Neuron (in vitro differentiated cells): ENCODE measurements around the gene PPHLN1.

Source experiments
- H2AFZ ChIP-seq: one replicate; pipeline ENCODE4 v1.6.1; 2013; ENCODE audit warnings: low read depth, mild to moderate bottlenecking, inconsistent platforms, low read length, moderate library complexity
- H3K27me3 ChIP-seq: one replicate; pipeline ENCODE4 v1.6.1; 2013; ENCODE audit warnings: low read length; ENCODE audit not compliant: insufficient read depth
- H3K36me3 ChIP-seq: one replicate; pipeline ENCODE4 v1.6.1; 2013; ENCODE audit warnings: low read length; ENCODE audit not compliant: insufficient read depth
- H3K4me1 ChIP-seq: one replicate; pipeline ENCODE4 v1.6.1; 2013; ENCODE audit warnings: low read length; ENCODE audit not compliant: insufficient read depth
- H3K4me3 ChIP-seq: 2 replicates; pipeline ENCODE4 v1.5.1; 2013; ENCODE audit warnings: mild to moderate bottlenecking, low read length, moderate library complexity
- H3K9me3 ChIP-seq: one replicate; pipeline ENCODE4 v1.6.1; 2013; ENCODE audit warnings: low read length

PPHLN1 gene

GRCh38 chr12:42444192-42444943 lies 118.4 kb downstream of the PPHLN1 start:
- no peaks in the 10 kb centered on the region for H3K27me3 ChIP-seq
- peaks cover 9% of the 10 kb centered on the region for H3K9me3 ChIP-seq
- H2AFZ ChIP-seq, result no peak overlapping the region
- H3K36me3 ChIP-seq, result peaks cover 69% of the 10 kb centered on the region
- no peak overlapping the region for H3K4me3 ChIP-seq
- no peaks in the 10 kb centered on the region for H3K4me1 ChIP-seq

DNA sequence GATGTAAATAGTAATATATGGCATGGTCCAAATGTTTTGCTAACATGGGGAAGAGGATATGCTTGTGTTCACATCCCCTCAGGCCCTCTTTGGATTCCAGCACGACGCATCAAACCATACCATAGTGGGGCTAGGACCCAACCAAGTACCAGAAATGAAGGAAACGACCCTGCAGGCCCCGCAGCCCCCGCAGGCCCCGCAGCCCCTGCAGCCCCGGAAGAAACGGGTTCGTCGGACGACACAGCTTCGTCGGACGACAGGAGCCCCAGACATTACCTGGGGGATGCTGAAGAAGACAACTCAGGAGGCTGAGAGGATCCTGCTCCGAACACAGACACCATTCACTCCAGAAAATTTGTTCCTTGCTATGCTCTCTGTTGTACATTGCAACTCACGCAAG lies 119.9 kb downstream of the PPHLN1 start:
- Histone ChIP-seq H3K4me1 (no peaks in the 10 kb centered on the region), H3K36me3 (peaks cover 72% of the 10 kb centered on the region), H3K27me3 (no peaks in the 10 kb centered on the region), H2AFZ (no peak overlapping the region), H3K4me3 (no peak overlapping the region), H3K9me3 (peaks cover 9% of the 10 kb centered on the region)

DNA sequence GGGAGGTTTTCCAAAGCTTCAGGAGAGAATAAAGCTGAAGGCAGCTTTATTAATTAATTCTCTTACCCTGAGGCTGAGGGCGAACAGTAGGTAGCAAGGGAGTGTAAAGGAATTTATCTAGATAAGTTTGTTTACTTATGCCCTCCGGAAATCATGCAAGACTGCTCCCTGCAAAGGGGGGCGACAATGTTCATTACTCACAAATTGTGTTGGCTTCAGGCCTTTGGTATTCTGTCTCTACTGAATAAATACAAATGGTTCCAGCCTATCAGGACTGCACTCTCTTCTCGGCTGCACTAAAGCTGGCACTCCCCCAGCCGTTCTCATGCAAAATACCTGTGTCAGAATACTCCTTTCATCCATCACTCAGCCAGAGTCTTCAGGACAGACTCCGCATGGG lies 120.8 kb downstream of the PPHLN1 start:
- Histone ChIP-seq H3K4me1 (no peaks in the 10 kb centered on the region), H2AFZ (no peak overlapping the region), H3K36me3 (peaks cover 64% of the 10 kb centered on the region)

GRCh38 chr12:42447371-42447786 lies 121.4 kb downstream of the PPHLN1 start:
- H3K4me1 ChIP-seq, result no peaks in the 10 kb centered on the region
- H3K9me3 ChIP-seq, result peaks cover 5% of the 10 kb centered on the region
- H3K4me3 ChIP-seq, result no peak overlapping the region
- H2AFZ ChIP-seq, result no peak overlapping the region
- no peaks in the 10 kb centered on the region for H3K27me3 ChIP-seq
- peaks cover 57% of the 10 kb centered on the region for H3K36me3 ChIP-seq

More for the DNA sequence above, 120.8 kb downstream of the PPHLN1 start:
- Histone ChIP-seq H3K27me3 (no peaks in the 10 kb centered on the region), H3K9me3 (peaks cover 9% of the 10 kb centered on the region), H3K4me3 (no peak overlapping the region)

DNA sequence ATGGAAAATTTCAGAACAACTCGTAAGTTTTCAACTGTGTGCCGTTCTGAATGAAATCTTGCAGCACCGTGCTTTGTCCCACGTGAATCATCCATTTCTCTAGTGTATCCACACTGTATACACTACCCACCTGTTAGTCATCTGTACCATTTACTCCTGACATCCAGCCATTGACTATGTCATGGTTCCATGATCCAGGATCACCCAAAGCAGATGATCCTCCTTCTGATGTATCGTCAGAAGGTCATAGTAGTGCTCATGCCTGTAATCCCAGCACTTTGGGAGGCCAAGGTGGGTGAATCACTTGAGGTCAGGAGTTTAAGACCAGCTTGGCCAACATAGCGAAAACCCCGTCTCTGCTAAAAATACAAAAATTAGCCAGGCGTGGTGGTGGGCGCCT lies 122.9 kb downstream of the PPHLN1 start:
- Histone ChIP-seq H3K4me3 (no peak overlapping the region), H2AFZ (no peak overlapping the region), H3K9me3 (no peaks in the 10 kb centered on the region), H3K36me3 (peaks cover 44% of the 10 kb centered on the region), H3K27me3 (no peaks in the 10 kb centered on the region), H3K4me1 (no peaks in the 10 kb centered on the region)

DNA sequence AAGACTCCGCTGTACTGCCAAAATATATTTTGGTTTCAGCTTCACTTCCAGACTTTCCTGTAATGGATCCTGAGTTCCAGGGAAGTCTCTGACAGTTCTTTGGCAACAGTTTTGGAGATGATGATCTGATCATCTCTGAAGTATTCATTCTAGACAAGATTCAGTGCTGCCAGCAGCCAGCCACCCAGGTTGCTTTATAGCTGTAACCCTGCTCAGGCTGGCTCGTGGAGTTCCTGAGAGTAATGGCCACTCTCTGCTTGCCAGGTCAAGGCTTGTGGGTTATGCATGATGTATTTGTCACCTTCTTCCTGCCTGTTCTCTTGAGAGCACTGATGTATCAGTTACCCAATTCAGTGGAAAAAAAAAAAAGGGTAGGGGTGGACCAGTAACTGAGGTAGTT lies 124.3 kb downstream of the PPHLN1 start:
- Histone ChIP-seq H2AFZ (no peak overlapping the region), H3K4me1 (no peaks in the 10 kb centered on the region), H3K36me3 (peaks cover 34% of the 10 kb centered on the region), H3K9me3 (no peaks in the 10 kb centered on the region), H3K4me3 (no peak overlapping the region), H3K27me3 (no peaks in the 10 kb centered on the region)

DNA sequence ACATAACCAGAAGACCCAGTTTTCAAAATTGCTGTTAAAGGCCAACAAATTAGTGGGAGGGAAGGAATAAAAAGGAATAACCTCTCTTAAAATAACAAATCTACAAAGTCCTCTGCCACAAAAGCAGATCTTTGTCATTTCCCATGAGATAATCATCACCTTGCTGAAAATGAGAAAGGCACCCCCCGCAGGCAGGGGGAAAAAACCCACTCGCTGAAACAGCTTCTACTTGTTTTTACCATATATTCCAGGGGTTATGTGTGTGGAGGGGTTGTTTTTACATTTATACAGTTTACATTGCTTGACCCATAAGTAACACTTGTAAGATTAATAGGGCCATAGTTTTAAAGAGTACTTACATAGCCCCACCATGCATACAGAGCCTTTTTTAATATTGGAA lies 132.6 kb downstream of the PPHLN1 start:
- H3K4me3 ChIP-seq, result no peak overlapping the region
- H2AFZ ChIP-seq, result no peak overlapping the region
- no peaks in the 10 kb centered on the region for H3K9me3 ChIP-seq
- peaks cover 4% of the 10 kb centered on the region for H3K36me3 ChIP-seq
- H3K27me3 ChIP-seq, result no peaks in the 10 kb centered on the region
- H3K4me1 ChIP-seq, result no peaks in the 10 kb centered on the region

DNA sequence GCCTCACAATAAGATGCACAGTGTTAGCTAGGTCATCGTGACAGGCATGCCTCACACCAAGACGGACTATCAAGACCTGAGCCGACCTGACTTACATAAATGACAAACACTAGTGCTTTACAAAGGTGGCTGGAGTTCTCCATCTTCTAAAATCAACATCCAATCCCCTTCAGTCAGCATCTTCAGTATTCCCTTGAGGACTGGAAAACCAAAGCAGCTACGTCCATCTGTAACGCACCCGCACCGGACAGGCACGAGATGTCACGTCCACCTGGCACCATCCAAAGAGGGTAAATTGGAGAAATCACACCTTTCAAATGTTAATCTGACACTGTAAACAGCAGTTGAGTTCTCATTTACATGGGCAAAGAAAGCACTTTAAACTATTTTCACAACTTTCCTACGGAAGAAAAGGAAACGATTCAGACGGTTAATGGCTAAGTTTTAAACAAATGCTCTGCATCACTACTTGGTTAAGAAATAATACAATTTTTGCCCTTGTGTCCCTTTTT lies 133.4 kb downstream of the PPHLN1 start:
- Histone ChIP-seq H3K4me3 (no peak overlapping the region), H3K4me1 (no peaks in the 10 kb centered on the region), H3K36me3 (peaks cover 8% of the 10 kb centered on the region), H3K27me3 (no peaks in the 10 kb centered on the region), H3K9me3 (no peaks in the 10 kb centered on the region), H2AFZ (no peak overlapping the region)

- H2AFZ ChIP-seq, result no peak overlapping the region
- no peaks in the 10 kb centered on the region for H3K4me1 ChIP-seq
- H3K9me3 ChIP-seq, result no peaks in the 10 kb centered on the region
- H3K4me3 ChIP-seq, result no peak overlapping the region
- no peaks in the 10 kb centered on the region for H3K27me3 ChIP-seq
- peaks cover 21% of the 10 kb centered on the region for H3K36me3 ChIP-seq
Observed at GRCh38 chr12:42462486-42462885, 136.5 kb downstream of the PPHLN1 start.

DNA sequence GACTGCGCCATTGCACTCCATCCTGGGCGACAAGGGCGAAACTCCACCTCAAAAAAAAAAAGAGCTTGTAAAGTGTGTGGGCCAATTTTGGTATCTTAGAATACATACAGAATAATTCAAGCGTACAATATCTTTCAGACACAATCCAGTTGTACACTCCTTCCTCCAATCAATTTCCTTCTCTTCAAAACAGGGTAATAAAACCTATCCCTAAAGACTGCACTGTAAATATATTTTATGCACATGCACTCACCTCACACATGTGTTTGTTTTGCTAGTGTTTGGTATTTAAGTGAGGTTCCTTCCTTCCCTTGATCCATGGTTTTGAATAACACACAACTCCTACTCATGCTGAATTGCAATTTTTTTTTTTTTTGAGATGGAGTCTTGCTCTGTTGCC lies 137.7 kb downstream of the PPHLN1 start:
- Histone ChIP-seq H3K4me1 (no peaks in the 10 kb centered on the region), H3K36me3 (peaks cover 23% of the 10 kb centered on the region), H3K27me3 (no peaks in the 10 kb centered on the region), H2AFZ (no peak overlapping the region), H3K4me3 (no peak overlapping the region), H3K9me3 (no peaks in the 10 kb centered on the region)

GRCh38 chr12:42468341-42468821 lies 142.4 kb downstream of the PPHLN1 start:
- no peaks in the 10 kb centered on the region for H3K27me3 ChIP-seq
- H3K9me3 ChIP-seq, result no peaks in the 10 kb centered on the region
- no peak overlapping the region for H3K4me3 ChIP-seq
- peaks cover 19% of the 10 kb centered on the region for H3K36me3 ChIP-seq
- no peak overlapping the region for H2AFZ ChIP-seq
- H3K4me1 ChIP-seq, result peaks cover 32% of the 10 kb centered on the region

DNA sequence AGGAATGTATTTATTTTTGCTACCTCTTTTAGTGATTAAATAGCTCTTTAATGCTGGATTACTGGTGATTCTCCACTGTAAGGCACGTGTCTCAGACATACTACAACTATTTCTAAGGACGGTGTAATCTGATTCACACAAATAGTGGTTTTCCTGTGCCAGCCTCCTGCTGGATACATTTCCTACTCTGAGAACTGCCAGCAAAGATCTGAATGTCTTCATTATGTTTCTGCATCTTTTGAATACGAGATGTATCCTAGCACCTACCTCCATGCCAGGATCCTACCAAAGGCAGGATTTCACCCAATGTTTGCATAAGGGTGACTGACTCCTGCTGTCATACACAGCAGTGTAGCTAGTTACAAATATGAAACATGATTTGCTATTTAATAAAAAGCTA lies 143.0 kb downstream of the PPHLN1 start:
- no peaks in the 10 kb centered on the region for H3K27me3 ChIP-seq
- H3K4me3 ChIP-seq, result no peak overlapping the region
- no peaks in the 10 kb centered on the region for H3K9me3 ChIP-seq
- peaks cover 32% of the 10 kb centered on the region for H3K4me1 ChIP-seq
- peaks cover 19% of the 10 kb centered on the region for H3K36me3 ChIP-seq
- H2AFZ ChIP-seq, result no peak overlapping the region

DNA sequence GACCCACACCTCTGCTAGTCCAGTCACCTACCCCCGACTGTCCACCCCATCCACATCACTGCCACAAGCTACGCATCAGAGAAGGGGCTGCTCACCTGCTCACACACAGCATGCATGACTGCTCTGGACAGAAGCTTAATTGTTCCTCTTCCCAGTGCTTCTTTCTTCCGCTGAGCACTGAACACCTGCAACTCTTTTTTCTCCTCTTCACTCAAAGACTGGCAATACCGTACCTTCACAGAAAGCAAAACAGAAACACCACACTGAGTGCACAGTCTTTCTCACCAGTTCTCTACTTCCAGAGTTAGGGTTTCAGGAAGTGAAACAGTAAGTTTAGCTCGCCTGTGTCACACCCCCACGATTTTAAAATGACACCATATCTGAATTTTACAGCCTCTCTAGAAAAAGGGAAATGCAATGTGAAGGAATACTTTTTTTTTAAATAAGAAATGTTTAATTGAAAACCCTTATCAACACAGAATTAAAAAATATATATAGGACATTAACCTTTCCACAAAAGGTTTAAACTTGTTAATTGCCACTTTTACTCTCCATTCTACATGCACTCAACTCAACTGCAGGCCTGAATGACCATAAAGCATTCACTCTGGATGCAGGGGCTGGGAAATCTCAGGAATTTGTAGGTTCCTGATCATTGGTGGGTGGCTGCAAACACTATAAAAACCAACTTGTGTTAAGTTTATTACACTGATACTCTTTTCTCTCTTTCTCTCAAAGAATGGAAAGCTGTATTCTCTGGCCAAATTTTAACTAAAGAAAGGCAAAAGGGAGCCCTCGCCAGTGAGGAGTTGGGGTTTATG lies 143.6 kb downstream of the PPHLN1 start:
- Histone ChIP-seq H3K4me3 (no peak overlapping the region), H3K4me1 (peaks cover 32% of the 10 kb centered on the region), H3K36me3 (peaks cover 14% of the 10 kb centered on the region), H3K9me3 (no peaks in the 10 kb centered on the region), H3K27me3 (no peaks in the 10 kb centered on the region), H2AFZ (no peak overlapping the region)
